NCI-H1092 treated with DMSO at 0.1 percent for 48 hours (cell line): ENCODE results near the gene LMO7.

Source experiments
- DNase-seq: peaks from one replicate; lab custom pipeline; 2025; lab: John Stamatoyannopoulos, UW

LMO7 gene

DNA sequence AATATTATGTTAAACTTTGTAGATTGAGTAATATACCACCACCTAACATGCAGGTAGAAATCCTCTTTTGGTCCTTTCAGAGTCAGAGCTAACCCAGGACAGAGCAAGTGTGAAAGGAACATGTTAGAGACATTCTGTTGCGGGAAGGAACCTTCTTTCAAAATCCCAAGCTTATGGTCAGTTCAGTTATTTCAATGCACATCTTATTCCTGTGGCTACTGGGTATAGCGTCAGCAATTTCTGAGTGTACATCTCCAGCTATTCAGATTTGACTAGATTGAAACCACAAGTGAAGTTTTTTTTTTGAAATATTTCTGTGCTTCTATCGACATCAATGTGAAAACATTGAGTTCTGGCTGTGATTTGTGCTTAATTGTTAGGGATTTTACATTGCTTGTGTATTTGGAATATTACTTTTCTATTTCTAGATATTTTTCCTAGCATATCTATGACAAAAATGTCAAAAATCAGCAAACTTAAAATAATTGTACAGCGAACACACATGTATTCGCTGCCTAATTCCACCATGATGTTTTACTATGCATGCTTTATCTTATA, 165.3 kb downstream of the LMO7 start:
- DNase-seq: no peak

DNA sequence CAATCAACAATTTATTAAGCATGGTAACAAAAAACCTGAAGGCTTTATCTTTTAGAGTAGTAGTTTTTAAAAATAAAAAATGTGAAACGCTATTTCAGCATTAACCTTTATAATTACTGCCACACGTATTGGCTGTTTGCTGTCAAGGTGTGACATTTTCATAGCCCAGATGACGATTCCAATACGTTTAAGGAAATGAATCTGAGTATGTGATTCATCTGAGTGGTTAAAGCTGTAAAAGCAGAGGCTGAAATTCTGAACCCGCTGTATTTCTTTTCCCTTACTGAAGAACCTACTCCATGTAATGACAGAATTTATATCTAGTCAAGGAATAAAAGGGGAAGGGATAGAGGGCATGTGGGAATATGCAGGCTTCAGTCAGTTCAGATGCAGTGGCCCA, 166.0 kb downstream of the LMO7 start:
- no peak for DNase-seq

DNA sequence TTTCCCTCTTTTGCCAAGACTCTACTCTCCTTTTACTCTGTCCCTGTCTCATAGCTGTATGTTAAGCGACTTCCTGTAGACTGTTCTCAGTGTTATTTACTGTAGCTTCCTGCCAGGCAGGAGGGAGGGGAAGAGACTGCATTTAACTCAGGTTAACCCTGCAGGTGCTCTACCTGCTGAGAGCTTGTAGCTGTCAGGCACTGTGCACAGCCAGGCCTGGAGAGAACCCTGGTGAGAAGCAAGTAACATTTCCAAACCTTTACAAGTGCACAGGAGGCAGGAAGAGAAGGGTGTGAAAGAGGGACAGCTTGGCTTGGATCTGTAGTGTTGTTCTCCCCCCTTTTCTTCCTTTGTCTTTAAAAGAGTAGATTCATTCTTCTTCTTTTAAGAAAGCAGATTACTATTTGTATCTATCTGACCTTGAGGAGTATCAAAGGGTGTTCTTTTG, 167.1 kb downstream of the LMO7 start:
- peak; percentile 56 for DNase-seq

DNA sequence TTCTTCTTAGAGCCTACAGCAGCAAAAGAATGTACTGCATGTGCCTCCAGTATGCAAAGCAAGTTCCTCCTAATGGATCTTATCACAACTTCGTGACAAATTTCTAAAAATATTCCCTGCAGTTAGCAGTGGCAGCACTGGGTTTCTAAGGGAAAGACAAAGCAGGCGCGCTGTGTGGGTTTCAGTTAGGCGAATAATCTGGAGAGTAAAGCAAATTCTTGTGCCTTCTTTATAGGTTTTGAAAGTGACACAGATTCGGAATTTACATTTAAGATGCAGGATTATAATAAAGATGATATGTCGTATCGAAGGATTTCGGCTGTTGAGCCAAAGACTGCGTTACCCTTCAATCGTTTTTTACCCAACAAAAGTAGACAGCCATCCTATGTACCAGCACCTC, 167.9 kb downstream of the LMO7 start:
- DNase-seq: no peak

DNA sequence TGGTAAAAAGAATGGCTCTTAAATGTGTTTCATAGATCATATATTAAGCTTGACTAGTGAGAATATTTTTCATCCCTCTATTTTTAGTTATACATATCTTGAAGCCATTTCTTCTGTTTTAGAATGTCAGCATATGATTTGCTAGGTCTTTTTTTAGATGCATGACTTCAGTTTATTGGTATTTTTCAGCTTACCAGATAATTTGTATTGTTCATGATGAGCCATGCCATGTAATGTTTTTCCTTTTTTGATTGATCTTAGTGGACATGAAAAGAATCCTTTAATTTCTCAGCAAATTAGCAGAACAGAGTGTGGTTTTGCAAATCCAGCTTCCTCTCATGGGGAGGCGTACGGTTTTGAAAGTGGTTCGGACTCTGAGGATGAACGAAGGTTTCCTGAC, 168.5 kb downstream of the LMO7 start:
- no peak for DNase-seq

DNA sequence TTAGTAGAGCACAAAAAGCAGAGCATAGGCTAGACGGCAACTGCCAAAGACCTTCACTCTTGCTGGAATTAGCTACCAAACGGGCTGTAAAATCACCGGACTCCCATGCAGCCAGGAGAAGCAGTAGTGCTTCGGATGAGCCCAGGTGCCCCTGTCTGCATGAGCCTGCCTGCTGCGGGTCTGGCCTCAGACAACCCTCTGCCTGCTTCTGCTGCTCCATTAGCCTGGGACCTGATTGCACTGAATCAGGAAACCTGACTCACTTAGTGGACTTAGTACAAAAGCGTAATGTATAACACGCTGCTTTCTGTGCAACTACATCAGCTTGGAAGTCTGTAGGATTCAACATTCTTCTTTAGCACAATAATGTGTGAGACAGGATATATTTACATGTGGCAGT, 170.0 kb downstream of the LMO7 start:
- DNase-seq: no peak

DNA sequence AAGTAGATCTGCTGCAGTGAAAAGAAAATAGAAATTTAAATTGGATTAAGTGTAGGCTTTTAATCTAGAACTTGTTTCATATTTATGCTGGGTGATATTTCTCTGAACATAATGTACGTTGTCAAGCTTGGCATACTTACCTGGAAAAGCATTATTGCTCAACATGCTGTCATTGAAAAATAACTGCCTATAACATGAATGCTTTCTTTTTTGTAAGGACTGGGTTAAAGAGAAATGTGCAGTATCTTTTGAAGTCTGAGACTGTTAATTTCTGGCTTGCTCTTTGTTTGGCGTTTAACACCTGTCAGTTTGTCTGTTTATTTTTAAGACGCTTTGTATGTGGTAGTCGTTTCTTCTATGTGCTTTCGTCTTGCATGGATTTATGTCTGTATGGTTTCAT, 175.2 kb downstream of the LMO7 start:
- DNase-seq: no peak

DNA sequence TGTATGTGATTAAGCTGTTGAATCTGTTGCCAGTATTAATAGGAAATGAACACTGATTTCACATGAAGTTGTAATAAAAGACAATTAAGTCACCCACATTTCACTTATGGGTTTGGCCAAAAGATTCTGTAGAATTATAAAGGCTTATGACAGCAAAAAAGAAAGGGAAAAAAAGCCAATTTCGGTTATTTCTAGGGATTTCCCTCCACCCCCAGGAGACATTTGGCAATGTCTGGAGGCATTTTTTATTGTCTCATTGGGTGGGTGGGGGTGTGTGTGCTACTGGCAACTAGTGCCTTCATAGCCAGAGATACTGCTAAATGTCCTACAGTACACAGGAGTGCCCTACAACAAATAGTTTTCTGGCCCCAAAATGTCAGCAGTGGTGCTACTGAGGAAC, 175.7 kb downstream of the LMO7 start:
- no peak for DNase-seq

DNA sequence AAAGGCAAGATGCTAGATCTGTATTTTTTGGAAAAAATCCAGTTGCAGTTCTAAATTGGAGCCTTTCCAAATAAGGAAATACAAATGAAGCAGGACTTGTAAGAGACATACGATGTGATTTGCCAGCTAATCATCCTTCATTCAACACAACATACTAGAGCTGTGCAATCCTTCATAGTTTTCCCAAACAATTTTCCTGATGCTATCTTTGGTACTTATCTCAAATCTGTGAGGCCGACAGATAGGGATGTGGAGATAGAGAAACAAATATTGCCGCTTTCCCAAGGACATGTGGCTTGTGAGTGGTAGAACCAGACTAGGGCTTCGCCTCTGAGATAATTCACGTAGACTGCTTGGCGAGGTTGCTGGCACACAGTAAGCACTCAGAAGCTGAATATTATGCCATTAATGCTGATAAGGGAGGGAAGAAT, 176.6 kb downstream of the LMO7 start:
- DNase-seq: no peak

DNA sequence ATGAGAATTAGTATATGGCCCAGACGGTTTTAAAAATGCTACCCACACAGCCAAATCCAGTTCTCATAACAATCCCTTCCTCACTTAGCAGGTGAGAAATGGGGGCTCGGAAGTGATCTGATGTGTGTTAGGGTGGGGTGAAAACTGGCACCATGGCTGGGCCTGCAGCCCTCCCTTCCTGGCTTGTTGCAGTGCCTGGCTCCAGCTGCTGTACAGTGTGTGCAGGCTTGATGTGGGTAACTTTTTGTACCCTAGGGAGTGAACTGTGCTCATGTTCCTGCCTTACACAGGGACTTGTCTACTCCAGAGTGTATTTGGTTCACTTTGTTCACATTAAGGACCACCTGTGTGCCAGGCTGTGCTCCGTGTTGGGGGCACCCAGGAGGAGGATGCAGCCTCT, 177.2 kb downstream of the LMO7 start:
- no peak for DNase-seq

DNA sequence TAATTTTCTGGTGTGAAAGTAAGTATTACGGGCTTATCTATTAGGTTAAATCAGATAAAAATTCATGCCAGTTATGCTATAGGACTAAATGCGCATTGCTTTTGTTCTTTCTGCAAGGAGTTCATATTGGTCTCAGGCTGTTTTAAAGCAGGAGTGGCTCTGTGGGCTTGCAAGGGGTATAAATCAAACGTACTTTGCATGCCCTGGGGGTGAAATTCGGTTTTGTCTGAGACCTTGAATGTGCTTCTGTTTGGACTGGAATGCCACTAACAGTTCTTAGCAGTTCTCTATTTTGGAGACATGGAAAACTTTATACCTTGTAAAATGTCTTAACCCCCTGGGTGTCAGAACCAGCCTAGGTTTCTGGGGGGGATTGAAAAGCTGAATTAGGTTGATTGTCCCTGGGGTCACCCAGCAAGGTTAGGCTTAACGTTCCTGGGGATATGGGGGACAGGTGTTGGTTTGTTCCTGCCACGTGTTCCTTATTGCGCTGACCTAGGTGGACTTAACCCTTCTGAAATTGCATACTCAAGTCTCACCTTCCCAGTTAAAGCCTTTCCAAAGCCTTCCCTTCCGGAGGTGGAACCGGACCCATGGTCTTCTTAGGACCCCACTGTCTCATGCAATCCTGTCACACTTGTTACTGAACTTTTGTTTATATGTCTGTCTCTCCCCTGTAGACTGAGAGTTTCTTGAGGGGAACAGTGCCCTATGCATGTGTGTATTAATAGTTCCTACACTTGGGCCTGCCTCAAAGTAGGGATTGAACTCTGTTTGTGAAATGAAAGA, 182.2 kb downstream of the LMO7 start:
- no peak for DNase-seq

DNA sequence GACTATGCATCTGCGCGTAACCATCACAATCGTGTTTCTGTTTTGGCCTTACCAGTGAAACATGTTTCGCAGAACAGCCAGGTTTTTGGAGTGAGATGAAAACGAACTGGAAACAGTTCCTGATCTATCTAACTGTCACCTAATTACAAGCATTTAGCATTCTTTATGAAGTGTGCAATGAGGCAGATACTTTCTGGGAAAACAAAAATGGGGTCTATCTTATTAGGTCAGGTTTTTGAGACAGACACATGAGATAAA, 182.8 kb downstream of the LMO7 start:
- no peak for DNase-seq

DNA sequence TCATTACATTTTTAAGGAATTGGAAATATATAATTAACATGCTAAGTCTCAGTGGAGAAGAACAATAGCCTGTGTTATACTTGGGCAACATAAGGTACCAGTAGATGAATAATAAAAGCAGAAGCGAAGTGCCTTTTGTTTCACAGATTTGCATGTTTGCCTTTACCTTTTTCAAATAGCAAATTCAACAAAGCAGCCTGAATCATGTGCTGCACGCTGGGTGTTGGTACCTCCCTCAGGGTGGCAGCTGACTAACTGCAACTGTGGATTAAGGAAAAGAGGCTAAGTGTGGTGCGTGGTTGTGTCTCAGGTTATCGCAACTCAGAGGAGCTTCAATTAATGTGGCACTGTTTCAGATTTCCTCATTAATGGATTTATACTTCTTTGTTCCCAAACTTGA, 189.0 kb downstream of the LMO7 start:
- no peak for DNase-seq

DNA sequence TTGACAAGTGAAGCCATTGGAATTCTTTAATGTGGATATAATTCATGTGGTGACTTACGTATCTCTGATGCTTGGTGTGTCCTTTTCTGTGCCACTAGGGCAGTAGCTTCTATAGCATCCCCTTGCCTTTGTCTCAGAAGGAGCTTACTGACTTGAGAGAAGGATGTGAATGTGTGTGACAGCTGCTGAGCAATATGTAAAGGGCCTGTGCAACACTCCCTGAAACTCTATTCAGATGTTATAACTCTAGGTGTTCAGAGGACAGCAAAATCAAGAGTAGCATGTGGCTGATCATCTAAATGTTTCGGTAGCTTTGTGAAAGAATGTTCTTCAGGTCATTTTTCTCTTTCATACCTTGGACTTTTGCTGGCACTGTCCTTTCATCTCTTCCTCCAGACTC, 189.5 kb downstream of the LMO7 start:
- DNase-seq: no peak

DNA sequence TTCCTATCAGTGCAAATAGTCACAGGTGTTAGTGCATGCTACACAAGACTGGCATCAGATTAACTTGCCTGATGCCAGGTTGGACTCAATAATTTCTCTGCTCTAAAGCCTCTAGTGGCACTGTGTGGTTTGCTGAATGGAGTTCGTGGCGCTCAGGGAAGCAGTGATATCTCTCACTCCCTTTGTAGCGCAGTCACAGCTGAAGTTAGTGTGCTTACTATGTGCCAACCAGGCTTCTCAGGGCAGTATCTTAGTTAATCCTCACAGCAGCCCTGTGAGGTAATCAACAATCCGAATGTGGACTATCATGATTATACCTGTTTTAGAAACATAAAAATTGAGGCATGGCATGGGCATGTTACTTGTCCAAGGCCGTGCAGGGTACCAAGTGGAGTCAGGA, 190.3 kb downstream of the LMO7 start:
- no peak for DNase-seq

DNA sequence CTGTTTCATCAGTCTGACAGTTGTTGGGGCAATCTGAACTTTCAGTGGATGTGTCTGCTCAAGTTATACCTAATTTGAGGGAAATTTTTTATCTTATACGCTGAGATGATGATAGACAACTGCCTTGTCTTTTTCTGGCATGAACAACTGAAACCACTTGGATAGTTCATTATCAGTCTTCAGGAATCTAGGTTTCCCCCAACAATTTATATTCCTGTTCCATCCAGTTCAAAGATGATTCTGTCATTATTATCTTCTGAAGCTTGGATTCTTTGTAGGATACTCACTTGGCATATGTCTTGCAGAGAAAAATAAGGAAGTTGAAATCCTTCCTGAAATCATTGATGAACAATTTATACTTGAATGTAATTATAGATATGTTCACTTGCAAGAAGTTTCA, 193.7 kb downstream of the LMO7 start:
- DNase-seq: no peak

DNA sequence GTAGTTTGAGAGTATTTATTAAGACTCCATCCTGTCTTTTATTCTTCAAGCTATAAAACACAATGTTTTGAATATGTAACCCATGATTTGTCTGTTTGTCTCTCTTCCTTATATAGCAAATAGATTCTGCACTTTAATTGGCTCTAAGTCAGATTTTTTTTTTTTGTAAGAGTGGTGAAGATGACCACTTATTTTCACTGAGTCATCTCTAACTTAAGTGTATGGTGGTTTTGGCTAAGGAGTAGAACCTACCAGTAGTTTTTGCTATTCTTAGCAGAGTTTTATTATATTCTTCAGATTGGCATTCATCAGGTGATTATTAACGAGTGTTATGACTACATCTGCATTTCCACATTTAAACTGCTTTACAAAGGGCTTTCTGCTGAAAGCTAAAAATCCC, 194.7 kb downstream of the LMO7 start:
- DNase-seq: no peak

DNA sequence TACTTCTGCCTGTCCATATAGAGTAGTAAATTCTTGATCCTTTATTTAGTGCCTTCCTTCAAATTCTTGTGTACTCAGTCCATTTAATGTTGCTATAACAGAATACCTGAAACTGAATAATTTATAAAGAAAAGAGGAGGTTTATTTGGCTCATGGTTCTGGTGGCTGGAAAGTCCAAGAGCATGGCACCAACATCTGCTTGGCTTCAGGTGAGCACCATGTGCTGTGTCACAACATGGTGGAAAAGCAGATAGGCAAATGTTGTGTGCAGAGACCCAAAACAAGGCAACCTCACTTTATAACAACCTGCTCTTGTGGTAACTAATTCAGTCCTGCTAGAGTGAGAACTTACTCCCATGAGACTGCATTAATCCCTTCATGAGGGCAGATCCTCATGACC, 195.3 kb downstream of the LMO7 start:
- no peak for DNase-seq

DNA sequence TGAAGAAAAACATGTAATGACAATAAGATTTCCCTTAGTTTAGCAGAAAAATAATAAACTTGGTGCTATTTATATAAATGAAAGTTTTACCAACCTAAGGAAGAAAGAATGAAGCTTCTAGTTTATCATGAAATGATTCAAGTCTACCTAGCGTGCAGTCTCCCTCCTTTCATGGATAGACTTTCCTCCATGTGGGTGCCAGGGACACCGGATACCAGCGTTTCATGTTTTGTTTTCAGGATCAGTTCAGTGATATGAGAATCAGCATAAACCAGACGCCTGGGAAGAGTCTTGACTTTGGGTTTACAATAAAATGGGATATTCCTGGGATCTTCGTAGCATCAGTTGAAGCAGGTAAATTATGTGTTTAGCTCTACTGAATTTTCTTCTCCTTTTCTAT, 196.7 kb downstream of the LMO7 start:
- DNase-seq: no peak

DNA sequence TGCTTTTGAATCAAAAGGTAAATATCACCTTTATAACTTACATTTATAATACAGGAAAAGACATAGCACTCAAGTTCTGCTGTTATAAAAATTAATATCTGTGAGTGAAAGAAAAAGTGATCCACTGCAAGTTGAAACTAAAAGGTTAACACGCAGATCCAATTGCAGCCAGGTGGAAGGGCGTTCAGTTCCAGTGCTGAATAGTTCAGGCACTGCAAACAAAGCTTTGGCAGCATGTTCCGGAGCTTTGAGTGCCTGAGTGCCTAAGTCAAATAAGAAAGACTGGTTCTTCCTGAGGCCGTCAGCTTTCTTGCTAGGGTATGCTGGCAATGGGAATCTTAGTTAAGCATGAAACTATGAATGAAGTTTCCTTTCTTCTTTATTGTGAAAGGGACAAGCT, 200.3 kb downstream of the LMO7 start:
- DNase-seq: peak; percentile 54

DNA sequence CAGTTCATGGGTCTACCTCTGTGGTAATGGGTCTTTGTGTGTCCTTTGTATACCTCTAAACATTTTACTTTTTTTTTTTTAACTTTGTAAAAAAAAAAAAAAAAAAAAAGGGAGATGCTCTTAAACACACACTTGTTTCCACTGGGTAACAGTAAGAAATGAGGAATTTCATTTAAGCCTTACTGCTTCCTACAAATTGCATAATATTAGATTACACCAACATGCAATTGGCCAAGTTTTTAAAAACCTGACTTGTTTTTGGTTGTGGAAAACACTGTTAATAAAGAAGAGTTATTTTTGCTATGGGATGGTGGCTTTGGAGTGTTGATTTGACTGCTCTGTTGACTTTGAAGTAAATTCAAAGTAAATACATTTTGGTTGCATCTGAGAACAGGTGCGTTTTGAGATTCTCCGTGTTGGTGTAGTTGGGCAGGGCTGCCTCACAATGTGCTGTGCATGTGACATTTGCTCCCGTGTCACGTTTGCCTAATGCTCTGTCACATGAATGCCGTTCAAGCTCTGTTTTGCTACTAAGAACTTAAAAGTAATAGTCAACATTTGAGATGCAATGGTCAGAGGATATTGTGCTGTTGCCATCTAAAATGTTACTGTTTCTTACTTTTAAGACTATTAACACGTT, 202.4 kb downstream of the LMO7 start:
- peak; percentile 19 for DNase-seq

DNA sequence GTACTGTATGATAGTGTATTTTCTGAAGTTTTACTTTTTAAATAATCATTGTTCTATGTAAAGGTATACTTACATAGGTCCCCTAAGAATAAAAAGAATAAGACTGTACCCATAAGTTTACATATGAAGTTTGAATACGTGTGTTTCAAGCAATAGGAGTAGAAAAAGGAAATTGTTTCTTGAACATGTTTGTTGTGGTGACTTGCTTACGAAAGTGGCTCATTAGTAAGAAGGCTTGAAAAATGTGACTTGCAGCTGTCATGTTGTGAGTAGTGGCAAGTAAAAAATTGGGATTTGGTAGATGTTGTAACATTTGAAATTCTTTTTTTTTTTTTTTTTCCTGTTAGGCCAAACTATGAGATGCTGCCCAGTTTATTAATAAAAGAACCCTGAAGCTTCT, 203.3 kb downstream of the LMO7 start:
- no peak for DNase-seq

DNA sequence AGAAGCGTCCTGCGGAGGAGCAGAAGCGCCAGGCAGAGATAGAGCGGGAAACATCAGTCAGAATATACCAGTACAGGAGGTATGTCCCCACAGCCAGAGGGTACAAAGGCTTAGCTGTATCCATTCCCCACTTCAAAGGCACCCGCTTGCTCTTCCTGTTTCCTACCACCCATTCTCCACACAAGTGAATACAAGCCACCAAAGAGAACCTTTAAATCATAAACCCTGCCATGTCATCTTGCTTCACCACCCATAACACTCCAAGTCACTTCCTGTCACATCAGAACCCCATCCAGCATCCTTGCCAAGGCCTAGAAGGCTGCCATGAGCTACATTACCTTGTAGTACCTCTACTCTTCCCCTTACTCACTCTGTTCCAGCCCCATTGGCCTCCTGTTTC, 205.8 kb downstream of the LMO7 start:
- no peak for DNase-seq

DNA sequence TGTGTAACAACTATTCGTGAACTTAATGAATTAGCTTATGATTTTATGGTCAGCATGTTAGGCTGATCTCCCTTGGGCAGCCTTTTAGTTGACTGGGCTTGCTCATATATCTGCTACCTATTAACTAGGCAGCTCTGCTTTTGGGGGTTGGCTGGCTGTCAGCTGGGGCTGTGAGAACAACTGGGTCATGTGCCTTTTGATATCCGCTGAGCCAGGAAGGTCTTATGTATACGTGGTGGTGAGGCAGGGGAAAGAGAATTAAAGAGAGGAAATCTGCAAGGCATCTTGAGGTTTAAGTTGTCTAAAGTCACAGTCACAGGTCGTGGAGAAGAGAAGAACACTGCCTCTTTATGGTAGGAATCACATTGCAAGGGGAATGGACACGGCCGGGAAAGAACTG, 206.9 kb downstream of the LMO7 start:
- DNase-seq: no peak
